Activated CD4-positive, alpha-beta T cell treated with anti-CD3 and anti-CD28 coated beads, Interleukin-2, Interleukin-4, amounts not matched to agents 100 ng/mL and 50 ng/mL, durations not matched to agents 16 hours and 8 hours (primary cell): Measurements from ENCODE around the gene KLHL28.

Experiments
- DNase-seq: peaks from one replicate; pipeline ENCODE4 v3.0.0-alpha.2; 2020; ENCODE audit warnings: low spot score

Gene KLHL28

DNA sequence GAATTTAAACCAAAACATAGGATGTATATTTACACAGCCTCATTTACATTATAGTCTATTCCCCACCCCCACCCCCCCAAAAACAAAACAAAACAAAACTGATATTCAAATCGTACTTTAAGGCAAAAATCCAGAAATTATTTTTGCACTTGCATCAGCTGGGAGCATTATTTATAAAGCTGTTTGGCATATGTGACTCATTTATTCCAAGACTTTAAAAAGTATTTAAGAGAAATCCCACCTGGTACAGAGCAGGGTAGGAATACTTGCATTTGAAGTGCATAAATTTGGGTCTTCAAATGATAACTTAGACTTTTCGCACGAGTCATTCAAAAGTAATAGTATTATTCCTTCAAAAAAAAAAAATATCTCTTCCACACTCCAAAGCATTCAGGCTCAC is 1.1 kb downstream of the KLHL28 start:
- DNase-seq = no peak

DNA sequence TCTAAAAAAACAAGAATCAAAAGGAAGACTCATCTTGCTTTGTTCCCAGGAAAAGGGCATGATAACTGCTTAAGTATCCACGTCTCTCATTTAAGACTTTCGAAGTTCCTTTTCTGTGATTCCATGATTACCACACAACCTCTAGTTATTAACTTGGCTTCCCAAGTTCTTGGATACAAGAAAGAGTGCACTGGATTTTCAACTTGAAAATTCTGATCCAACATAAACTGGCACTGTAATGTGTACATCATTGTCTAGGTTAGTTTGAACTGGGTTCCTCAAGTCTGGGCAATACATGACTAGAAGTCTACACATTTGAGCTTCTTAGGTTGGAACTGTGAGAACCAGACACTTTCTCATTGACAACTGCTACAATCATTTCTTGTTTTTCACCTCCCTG is 1.6 kb downstream of the KLHL28 start:
- DNase-seq = peak; percentile 11

DNA sequence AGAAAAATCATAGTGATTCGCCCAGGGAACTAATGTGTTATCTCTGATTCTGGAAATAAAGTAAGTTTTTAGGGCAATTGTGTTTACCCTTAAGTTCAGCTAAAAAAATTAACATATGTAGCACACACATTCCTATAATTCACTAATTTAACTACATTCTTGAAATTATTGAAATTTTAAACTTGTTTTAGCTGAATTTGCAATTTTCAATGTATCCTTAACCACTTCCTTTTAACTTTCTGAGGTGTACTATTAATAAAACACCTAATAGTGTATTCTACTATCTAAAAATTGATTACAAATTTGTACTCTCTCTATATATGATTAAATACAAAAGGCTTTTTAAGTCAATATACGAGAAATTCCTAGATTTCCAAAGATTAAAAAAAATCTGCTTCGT is 2.2 kb downstream of the KLHL28 start:
- DNase-seq = no peak

DNA sequence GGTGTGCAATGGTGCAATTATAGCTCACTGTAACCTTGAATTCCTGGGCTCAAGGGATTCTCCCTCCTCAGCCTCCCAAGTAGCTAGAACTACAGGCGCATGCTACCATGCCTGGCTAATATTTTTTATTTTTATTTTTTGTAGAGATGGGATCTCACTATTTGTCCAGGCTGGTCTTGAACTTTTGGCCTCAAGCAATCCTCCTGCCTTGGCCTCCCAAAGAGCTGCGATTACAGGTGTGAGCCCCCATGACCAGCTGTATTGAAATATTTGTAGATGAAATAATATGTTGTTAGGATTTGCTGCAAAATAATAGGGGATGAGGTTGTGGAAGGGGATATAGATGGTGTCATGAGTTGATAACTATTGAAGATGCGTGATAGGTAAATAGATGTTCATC is 4.9 kb downstream of the KLHL28 start:
- no peak for DNase-seq

DNA sequence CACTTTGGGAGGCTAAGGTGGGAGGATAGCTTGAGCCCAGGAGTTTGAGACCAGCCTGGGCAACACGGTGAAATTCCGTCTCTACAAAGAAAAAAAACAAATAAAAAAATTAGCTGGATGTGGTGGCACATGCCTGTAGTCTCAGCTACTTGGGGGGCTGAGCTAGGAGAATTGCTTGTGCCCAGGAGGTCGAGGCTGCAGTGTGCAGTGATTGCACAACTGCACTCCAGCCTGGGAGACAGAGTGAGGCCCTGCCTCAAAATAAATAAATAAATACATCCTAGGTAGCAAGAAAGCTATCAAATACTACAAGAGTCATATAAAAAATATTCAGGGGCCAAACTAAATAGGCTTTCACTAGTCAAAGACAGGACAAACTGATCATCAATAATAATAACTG is 6.2 kb downstream of the KLHL28 start:
- DNase-seq = no peak

DNA sequence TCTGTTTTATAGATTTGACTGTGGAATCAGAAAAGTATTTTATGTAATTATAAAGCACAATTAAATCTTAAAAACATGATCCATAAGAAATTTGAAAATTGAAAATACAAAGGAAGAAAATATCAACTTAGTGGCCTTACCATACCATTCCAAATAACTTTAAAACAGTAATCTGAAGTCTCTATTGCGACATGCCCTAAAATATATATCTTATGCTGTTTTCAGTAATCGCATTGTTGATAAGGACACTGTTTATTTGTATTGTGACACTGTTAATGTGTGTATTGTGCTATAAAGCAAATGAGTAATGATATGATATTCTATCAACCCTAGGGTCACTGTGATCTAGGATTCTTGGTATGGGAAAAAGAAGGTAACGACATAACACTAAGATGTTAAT is 7.0 kb downstream of the KLHL28 start:
- no peak for DNase-seq

DNA sequence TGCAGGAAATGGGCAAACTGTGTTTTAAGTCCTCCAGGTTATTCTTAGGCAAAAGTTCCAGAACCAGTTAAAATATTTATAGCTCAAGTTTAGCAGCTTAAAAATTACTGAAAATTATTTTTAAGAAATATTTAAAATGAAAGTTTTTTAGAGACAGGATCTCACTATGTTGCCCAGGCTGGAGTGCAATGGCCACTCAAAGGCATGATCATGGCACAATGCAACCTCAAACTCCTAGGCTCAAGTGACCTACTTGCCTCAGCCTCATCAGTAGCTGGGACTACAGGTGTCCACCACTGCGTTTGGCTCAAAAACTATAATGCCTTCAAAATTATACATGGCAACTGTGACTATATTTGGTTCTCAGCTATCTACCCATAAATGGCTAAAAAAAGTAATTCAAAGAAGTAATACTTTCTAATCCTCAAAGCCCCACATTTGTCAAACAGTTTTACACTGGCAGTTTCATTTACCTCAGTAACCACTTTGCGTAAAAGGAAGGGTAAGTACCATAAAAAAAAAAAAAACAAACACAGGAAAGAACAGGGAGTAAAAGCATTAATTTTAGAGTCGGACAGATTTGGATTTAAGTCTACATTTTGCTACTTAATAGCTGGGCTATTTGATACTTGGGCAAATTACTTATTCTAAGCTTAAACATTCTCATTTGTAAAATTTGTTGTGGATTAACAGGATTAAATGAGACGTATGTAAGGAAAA is 9.2 kb downstream of the KLHL28 start:
- no peak for DNase-seq

DNA sequence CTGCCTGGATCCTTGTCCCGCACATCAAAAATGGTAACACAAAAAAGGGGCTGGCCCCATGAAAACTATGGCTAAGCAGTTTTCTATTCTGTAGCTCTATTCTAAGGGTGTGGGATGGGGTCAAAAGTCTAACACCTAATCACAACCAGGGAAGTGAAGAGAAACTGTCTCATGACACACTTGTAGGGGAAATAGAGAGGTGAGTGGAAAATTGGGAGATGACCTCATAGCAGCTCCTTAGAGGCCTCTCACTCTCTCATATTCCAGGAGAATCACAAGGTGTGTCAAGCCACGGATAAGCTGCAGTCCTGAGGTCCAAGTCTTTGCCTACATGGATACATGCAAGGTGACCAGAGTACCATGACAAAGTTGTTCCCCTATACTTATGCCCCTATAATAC is 10.7 kb downstream of the KLHL28 start:
- no peak for DNase-seq

DNA sequence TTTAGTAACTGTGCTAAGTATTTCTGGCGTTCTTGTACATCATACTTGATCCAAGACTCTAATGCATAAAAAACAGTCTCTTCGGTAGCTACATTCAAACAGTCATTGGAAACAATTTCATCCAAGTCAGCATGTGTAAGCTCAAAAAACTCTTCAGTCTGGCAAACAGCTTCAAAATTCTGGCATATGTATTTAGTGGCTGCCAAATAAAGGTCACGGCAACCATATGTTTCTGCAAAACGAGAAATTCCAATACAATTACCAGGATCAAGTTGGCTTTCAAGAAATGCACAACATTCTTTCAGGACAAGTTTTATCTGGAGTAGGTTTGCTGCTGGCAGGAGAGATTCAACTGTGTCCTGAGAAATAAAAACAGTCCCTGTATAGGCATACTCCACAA is 16.5 kb downstream of the KLHL28 start:
- DNase-seq = no peak

DNA sequence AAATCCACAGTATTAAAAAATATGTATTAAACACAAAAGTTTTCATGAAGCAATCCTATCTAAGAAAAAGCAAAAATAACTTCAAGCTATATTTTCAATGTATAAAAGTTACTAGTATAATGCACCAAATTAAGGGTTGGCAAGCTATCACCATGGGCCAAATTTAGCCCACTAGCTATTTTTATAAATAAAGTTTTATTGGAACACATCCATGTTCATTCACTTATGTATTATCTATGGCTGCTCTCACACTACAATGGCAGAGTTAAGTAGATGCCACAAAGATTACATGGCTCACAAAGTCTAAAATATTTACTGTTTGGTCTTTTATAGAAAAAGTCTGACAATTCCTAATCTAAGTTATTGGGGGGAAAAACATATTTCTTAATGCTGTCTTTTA is 17.6 kb downstream of the KLHL28 start:
- DNase-seq = no peak

DNA sequence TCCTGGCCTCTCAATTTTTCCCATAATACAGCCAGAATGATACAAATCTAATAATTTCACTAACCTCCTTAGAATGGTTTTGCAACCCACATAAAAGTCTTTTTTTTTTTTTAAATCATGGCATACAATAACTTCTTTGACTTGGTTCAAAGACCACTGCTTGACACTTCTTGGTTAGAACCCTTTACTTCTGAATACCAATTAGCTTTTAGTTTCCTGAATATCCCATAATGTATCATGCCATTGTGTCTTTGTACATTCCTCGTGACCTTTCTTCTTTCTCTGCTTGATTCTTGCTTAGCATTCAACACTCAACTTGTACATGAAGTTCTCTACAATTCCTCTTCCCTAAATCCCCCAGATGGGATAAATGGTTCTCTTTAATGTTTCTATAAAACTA is 19.3 kb downstream of the KLHL28 start:
- DNase-seq = no peak

DNA sequence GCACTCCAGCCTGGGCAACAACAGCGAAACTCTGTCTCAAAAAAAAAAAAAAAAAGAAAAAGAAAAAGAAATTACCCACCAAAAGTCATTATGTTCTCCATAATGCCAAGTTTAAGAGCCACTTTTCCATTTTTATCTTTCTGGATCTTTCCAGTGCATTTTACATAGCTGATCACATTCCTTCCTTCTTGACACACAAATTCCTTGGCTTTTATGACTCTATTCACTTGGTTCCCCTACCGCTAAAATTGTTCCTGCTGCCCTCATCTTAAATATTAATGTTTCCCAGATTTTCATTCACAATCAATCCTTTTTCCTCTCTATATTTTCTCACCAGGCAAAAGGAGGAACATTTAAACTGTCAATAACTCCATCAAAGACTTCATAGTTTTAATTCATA is 20.2 kb downstream of the KLHL28 start:
- no peak for DNase-seq

DNA sequence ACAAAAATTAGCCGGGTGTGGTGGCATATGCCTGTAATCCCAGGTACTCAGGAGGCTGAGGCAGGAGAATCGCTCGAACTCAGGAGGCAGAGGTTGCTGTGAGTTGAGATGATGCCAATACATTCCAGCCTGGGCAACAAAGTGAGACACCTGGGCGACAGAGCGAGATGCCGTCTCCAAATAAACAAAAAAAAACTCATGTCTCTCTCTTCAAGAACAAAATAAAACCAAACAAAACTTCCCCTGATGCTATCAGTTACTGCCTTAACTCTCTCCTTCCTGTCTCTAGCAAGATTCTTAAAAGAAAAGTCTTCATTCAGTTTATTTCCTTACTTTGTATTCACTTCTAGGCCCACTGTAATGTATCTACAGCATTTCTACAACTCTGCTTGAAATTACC is 20.8 kb downstream of the KLHL28 start:
- no peak for DNase-seq

DNA sequence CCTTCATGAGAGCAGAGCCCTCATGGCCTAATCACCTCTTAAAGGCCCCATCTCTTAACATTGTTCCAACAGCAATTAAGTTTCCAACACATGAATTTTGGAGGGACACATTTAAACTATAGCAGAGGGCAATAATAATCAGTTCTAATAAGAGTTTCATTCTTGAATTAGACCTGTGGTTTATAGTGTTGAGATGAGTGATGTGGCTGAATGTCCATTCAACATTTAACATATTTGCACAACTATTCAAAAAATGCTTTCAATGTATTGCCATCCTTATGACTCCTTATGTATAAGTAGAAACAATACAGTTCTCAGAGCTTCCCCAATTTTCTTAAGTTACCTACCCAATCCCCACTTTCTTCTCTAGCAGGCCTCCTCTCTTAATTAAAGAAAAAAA is 21.5 kb downstream of the KLHL28 start:
- DNase-seq = no peak

DNA sequence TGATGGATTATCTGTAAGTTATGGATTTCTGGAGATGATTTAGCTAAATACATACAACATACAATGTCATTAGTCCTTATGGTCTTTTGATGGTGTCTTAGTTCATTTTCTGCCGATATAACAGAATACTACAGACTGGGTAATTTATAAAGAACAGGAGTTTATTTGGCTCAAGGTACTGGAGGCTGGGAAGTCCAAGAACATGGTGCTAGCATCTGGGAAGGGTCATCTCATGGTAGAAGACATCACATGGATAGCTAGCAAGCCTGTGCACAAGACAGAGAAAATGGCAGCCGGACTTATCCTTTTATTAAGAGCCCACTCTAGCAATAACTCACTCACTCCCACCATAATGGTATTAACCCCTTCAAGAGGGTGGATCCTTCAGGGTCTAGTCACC is 24.2 kb downstream of the KLHL28 start:
- DNase-seq = no peak

DNA sequence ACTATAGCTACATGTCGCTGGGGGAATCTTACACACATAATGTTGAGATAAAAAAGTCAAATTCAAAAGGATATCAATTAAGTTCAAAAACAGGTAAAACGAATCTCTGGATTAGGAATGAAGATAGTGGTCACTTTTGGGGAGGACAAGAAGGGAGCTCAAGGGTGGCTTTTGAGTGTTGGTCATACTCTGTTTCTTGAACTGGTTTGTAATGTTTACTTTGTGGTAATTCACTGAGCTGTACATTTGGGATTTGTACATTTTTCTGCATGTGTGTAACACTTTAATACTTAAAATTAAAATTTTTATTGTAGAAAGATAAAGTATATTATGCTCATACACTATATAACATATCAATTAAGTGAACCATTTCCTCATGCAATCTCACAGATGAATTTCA is 26.6 kb downstream of the KLHL28 start:
- DNase-seq = no peak

DNA sequence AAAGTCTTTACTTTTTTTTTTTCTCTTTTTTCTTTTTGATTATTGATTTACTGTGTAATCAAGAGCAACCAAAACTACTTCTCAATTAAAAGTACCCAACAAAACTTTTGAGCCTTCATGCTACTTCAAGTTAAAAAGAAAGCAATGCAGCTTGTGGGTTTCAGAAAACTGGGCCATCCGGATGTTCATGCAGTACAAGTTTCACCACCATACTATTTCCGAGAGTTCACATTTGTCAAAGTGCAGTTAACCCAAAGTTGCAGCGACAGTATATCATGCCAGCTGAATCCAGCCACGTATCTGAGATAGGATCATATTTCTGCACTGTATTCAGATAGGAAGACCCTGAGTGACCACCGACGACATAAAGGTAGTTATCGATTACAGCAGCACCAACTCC is 33.0 kb downstream of the KLHL28 start:
- peak; percentile 6 for DNase-seq

DNA sequence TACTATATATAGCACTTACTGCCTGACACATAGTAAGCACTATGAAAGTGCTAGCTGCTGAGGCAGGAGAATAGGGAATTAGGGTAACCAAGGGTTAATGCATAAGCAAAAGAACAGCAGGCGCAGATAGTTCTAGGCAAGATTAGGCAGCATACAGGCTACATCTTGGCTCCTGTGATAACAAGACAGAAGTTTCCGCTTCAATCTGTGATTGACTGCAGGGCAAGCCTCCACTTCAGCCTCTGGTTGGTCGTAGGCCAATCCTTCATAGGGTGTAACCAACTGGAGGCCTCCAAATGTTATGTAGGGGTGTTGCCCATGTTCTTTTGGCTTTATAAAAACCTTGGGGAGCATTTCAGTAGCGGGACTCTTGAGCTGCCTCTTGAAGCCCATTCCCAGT is 46.9 kb downstream of the KLHL28 start:
- no peak for DNase-seq

DNA sequence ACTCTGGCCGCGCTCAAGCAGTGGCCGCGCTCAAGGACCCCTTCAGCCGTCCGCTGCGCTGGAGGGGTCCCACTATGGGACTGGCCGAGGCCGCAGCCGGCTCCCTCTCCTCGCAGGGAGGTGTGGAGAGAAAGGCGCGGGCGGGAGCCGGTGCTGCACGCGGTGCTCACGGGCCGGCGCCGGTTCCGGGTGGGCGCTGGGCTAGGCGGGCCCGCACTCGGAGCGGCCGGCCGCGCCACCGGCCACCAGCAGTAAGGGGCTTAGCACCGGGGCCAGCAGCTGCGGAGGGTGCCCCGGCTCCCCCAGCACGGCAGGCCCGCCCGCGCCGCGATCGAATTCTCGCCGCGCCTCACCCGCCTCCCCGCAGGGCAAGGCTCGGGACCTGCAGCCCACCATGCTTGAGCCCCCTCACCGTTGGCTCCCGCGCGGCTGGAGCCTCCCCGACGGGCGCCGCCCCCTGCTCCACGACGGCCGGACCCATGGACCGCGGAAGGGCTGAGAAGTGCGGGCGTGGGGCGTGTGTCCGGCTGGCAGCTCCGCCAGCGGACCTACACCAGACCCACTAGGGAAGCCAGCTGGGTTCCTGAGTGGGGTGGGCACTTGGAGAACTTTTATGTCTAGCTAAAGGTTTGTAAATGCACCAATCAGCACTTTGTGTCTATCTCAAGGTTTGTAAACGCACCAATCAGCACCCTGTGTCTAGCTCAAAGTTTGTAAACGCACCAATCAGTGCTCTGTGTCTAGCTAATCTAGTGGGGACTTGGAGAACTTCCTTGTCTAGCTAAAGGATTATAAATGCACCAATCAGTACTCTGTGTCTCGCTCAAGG is 49.5 kb downstream of the KLHL28 start:
- no peak for DNase-seq

DNA sequence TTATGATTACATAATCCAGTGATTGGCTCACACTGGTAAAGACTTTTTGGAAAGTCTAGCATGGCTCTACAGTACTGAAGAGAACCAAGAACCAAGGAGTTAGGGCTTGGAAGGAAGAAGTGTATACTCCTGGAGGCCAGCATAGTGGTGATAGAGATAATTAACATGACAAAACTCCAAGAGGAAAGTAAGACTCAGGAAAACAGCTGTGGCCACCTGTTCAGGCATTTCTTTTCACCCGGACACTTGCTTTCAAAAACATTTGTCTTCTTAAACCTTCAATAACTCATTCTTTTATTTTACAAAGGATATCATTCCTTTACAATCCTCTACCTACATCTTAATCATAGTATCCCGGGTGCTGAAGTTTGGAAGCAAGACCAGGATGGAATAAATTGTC is 50.9 kb downstream of the KLHL28 start:
- DNase-seq = no peak

DNA sequence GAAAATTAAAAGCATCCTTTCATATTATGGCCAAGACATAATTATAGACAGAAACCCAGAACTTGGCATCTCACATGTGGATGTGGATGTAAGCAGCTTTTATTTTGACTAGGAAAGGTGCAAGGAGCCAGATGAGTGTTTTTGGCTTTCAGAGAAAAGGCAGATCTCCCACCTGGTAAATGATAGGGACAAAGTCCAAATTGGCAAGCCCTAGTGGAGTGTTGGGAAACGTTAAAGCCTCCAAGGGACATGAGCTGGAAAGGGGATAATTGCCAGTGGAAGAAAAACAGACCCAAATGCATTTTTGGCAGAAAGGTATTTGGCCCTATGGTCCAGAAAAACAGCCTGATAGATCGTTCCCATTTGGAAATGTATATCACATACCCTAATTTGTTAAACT is 60.1 kb downstream of the KLHL28 start:
- DNase-seq = no peak

DNA sequence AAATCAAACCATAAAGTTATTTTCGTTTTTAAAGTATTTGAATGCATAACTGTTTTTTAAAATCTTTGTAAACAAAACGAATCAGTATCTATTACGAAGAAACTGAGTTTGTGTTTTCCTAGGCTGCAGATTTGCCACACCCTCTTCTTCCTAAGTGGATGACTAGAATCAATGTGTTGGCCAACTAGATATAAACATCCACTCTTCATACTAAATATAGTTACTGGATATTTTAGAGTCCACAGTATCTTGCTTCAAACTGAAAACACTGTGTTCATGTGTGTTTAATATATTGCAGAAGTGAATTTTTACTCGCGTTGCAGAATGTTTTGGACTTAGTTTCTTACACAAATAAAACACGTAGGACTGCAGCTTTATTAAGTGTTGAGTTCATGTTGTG is 63.2 kb downstream of the KLHL28 start:
- no peak for DNase-seq

DNA sequence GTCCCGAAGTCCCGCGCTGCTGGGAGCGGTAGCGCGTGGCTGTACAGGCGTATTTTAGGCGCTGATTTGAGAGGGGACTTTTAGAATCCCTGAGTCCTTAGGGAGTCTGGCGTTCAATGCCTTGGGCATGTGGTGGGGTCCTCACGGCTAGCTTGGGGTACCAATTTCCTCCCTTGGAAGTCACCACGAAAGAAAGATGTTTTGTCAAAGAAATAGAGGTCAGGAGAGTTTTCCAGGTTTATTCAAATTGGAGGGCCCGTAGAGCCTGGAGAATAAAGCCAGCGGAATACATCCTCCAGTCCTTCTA is 63.9 kb downstream of the KLHL28 start:
- no peak for DNase-seq
